H1 (cell line): ENCODE measurements around the gene ZBTB46. TPM values are rescaled to one million over a fixed set of nuclear protein-coding genes. Genes with fewer than 3 reads are reported as not detected.

Source experiments
- CEBPB ChIP-seq: IDR thresholded peaks from 2 replicates; pipeline ENCODE4 v1.6.1; 2012; ENCODE audit warnings: low read depth, low read length
- CREB1 ChIP-seq: IDR thresholded peaks from 2 replicates; pipeline ENCODE4 v1.6.1; 2012; ENCODE audit warnings: inconsistent platforms
- GABPA ChIP-seq: IDR thresholded peaks from 2 replicates; pipeline ENCODE4 v1.6.1; 2011; ENCODE audit warnings: mild to moderate bottlenecking, low read length, moderate library complexity, borderline replicate concordance; ENCODE audit not compliant: insufficient read depth
- JUN ChIP-seq: IDR thresholded peaks from 2 replicates; pipeline ENCODE4 v1.6.1; 2011; ENCODE audit warnings: low read depth, mild to moderate bottlenecking, improper control_type of control experiment, low read length
- JUND ChIP-seq: IDR thresholded peaks from 2 replicates; pipeline ENCODE4 v1.6.1; 2011; ENCODE audit warnings: mild to moderate bottlenecking, improper control_type of control experiment, low read length
- KDM4A ChIP-seq: IDR thresholded peaks from one replicate; pipeline ENCODE4 v1.7.1; 2012; ENCODE audit warnings: low read depth, mild to moderate bottlenecking, moderate library complexity, low read length, inconsistent platforms; ENCODE audit not compliant: severe bottlenecking
- POLR2AphosphoS5 ChIP-seq: IDR thresholded peaks from 2 replicates; pipeline ENCODE4 v1.6.1; 2011; ENCODE audit warnings: low read depth, low read length
- POU5F1 ChIP-seq: IDR thresholded peaks from 2 replicates; pipeline ENCODE4 v1.6.1; 2011; ENCODE audit warnings: low read depth, mild to moderate bottlenecking, low read length, moderate library complexity
- RAD21 ChIP-seq, 2 experiments: IDR thresholded peaks in 1 of 2; conservative IDR thresholded peaks in 1 of 2; 2 replicates each; pipeline ENCODE4 v1.6.1; 2011; ENCODE audit warnings: low read depth in 2 of 2, low read length in 2 of 2, improper control_type of control experiment in 1 of 2, inconsistent platforms in 1 of 2, mild to moderate bottlenecking in 1 of 2, moderate library complexity in 1 of 2
- RBBP5 ChIP-seq: IDR thresholded peaks from 2 replicates; pipeline ENCODE4 v1.7.1; 2012; ENCODE audit warnings: low read depth, mild to moderate bottlenecking, inconsistent platforms, low read length, moderate library complexity, borderline replicate concordance
- SAP30 ChIP-seq: fragments of 300-600 bp; sonication (generic); IDR thresholded peaks from 2 replicates; pipeline ENCODE4 v1.7.1; 2012; ENCODE audit warnings: low read length, moderate library complexity, mild to moderate bottlenecking, inconsistent platforms; ENCODE audit not compliant: insufficient read depth, insufficient replicate concordance
- SIRT6 ChIP-seq: IDR thresholded peaks from one replicate; pipeline ENCODE4 v1.7.1; 2012; ENCODE audit warnings: low read length, inconsistent platforms
- SP1 ChIP-seq: IDR thresholded peaks from 2 replicates; pipeline ENCODE4 v1.6.1; 2011; ENCODE audit warnings: low read depth, low read length
- TAF7 ChIP-seq: optimal IDR thresholded peaks from 2 replicates; pipeline ENCODE3; 2011; ENCODE audit warnings: low read depth, mild to moderate bottlenecking, inconsistent platforms, low read length, moderate library complexity, borderline replicate concordance
- ZNF274 ChIP-seq: IDR thresholded peaks from 2 replicates; pipeline ENCODE4 v1.7.0; 2012; ENCODE audit warnings: low read length, borderline replicate concordance; ENCODE audit errors: extremely low read depth
- polyA plus RNA-seq, 7 experiments: library from polyadenylated mRNA; depleted of rRNA in 3 of 7; stranded (reverse) in 5 of 7; unstranded in 2 of 7; fragments of >200 nt in 5 of 7; fragments of 200-250 nt in 2 of 7; gene quantifications; 1 replicate in 5 of 7; 2 replicates in 1 of 7; 4 replicates in 1 of 7; pipeline versions ENCODE4 v1.2.1 to v1.2.3, GENCODE V29; 2011 to 2013; ENCODE audit warnings: missing spikeins in 2 of 7, mixed read lengths in 2 of 7
- total RNA-seq: library from RNA; stranded (reverse); fragmentation: NEBNext Ultra II Directional; extraction: Animal tissue kit (Norgen Biotek cat#: 25700); gene quantifications from 2 replicates; pipeline ENCODE4 v1.2.1, GENCODE V29; 2021
- TF ChIP-seq, protein P1 (sequence below): IDR thresholded peaks from 2 replicates; pipeline ENCODE4 v1.6.1; 2012; ENCODE audit warnings: inconsistent platforms
- TF ChIP-seq, protein P2 (sequence below), 3 experiments: IDR thresholded peaks; 1 replicate in 2 of 3; 2 replicates in 1 of 3; pipeline versions ENCODE4 v1.5.1 to v1.6.1; 2011; ENCODE audit warnings: low read length in 3 of 3, mild to moderate bottlenecking in 3 of 3, inconsistent platforms in 2 of 3, low read depth in 1 of 3, moderate library complexity in 1 of 3; ENCODE audit not compliant: insufficient read depth in 1 of 3; ENCODE audit errors: control extremely low read depth in 1 of 3

Gene ZBTB46
- total and polyA plus RNA-seq, 2 of the 8 experiments (the other 6 are each of a cell fraction or from before 2014, with no cell fraction given) = 6.4 to 22.4 TPM

DNA sequence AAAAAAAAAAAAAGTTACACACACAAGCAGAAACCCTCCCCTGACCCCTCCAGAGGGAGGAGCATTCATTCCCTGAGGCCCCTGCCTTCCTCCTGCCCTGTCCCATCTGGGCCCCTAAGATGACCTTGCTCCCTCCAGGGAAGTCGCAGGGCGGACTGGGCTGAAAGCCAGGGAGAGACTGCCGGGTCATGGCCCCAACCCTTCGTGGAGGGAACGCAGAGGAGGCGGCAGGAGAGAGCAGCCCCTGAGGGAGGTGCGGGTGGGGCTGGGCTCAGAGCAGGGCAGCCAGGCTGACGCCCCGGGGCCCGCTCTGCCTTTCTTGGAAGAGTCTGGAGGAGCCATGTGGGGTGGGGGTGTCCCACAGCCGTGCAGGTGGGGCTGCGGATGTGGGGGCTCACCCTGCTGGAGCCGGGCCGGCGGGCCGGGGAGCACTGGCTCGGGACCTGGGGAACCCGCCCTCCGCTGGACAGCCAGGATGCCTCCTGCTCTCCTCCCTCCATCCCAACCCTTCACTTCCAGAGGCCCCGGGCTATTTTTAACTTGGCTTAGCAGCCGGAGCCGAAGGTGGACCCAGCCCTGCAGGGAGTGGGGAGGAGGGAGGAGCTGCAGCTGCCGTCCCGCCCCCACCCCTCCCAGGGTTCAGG is 15.2 kb upstream of the ZBTB46 start (continued):
- no peak for TF ChIP-seq SIRT6
- no peak for TF ChIP-seq JUN
- TF ChIP-seq, protein P1, sequence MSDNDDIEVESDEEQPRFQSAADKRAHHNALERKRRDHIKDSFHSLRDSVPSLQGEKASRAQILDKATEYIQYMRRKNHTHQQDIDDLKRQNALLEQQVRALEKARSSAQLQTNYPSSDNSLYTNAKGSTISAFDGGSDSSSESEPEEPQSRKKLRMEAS = peak; percentile 34; the same call in 1 of the 2 replicates
- no peak for TF ChIP-seq TAF7
- TF ChIP-seq ZNF274 = no peak
- TF ChIP-seq SP1 = no peak; the same call in 1 of the 2 replicates
- TF ChIP-seq POU5F1 = no peak
- no peak for TF ChIP-seq KDM4A
- no peak for TF ChIP-seq JUND
- no peak for TF ChIP-seq CREB1
- TF ChIP-seq POLR2AphosphoS5 = no peak
- 0 out of 2 replicates have a peak, but pooled peaks have one; percentile 56 for TF ChIP-seq GABPA
- no peak for TF ChIP-seq SAP30
- TF ChIP-seq RBBP5 = peak; percentile 30; the same call in 1 of the 2 replicates
- TF ChIP-seq RAD21 (IDR thresholded peaks at IDR 0.05 in 1 of 2, conservative IDR thresholded peaks at IDR 0.05 in 1 of 2; ENCODE audit: low read depth in 2 of 2, low read length in 2 of 2) = no peak; a peak in 1 of 4 replicates
- no peak for TF ChIP-seq CEBPB
- TF ChIP-seq, protein P2, sequence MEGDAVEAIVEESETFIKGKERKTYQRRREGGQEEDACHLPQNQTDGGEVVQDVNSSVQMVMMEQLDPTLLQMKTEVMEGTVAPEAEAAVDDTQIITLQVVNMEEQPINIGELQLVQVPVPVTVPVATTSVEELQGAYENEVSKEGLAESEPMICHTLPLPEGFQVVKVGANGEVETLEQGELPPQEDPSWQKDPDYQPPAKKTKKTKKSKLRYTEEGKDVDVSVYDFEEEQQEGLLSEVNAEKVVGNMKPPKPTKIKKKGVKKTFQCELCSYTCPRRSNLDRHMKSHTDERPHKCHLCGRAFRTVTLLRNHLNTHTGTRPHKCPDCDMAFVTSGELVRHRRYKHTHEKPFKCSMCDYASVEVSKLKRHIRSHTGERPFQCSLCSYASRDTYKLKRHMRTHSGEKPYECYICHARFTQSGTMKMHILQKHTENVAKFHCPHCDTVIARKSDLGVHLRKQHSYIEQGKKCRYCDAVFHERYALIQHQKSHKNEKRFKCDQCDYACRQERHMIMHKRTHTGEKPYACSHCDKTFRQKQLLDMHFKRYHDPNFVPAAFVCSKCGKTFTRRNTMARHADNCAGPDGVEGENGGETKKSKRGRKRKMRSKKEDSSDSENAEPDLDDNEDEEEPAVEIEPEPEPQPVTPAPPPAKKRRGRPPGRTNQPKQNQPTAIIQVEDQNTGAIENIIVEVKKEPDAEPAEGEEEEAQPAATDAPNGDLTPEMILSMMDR (IDR thresholded peaks at IDR 0.05; ENCODE audit: control extremely low read depth in 1 of 3, insufficient read depth in 1 of 3, low read depth in 1 of 3, low read length in 3 of 3) = no peak
